GM12875 (cell line): Measurements from ENCODE around the gene IPO7.
A peak's percentile ranks its signal among the peaks of the same experiment; 100 is the strongest.

Experiments
- H3K4me3 ChIP-seq: one replicate; pipeline ENCODE4 v1.5.1; 2011; ENCODE audit warnings: low read depth, low read length, control low read depth
- CTCF ChIP-seq: IDR thresholded peaks from 2 replicates; pipeline ENCODE4 v1.5.1; 2011; ENCODE audit warnings: low read depth, mild to moderate bottlenecking, control low read depth, inconsistent platforms, low read length, moderate library complexity, borderline replicate concordance; ENCODE audit not compliant: insufficient read depth

Gene IPO7

GRCh38 chr11:9362393-9362863, 22.0 kb upstream of the IPO7 start:
- no peak overlapping the region for H3K4me3 ChIP-seq
- no peak for TF ChIP-seq CTCF

- TF ChIP-seq CTCF: no peak
- H3K4me3 ChIP-seq: peak overlapping the region; percentile 56
These were observed 20.2 kb upstream of the IPO7 start for GRCh38 chr11:9363954-9364912.

GRCh38 chr11:9367551-9367950, 16.9 kb upstream of the IPO7 start:
- TF ChIP-seq CTCF: no peak
- no peak overlapping the region for H3K4me3 ChIP-seq

- no peak for TF ChIP-seq CTCF
- no peak overlapping the region for H3K4me3 ChIP-seq
These were observed 7.4 kb upstream of the IPO7 start for GRCh38 chr11:9377036-9377435.

GRCh38 chr11:9379041-9379440, 5.4 kb upstream of the IPO7 start:
- no peak for TF ChIP-seq CTCF
- no peak overlapping the region for H3K4me3 ChIP-seq

GRCh38 chr11:9380773-9381172, 3.7 kb upstream of the IPO7 start:
- no peak overlapping the region for H3K4me3 ChIP-seq
- no peak for TF ChIP-seq CTCF
